ENCODE measurements around the gene CAMKK1. TPM values are rescaled to one million over a fixed set of nuclear protein-coding genes. Genes with fewer than 3 reads are reported as not detected.

Gene CAMKK1
- polyA plus RNA-seq, 1 of the 3 experiments (the other 2 are of a cell fraction) = 6.8 TPM

DNA sequence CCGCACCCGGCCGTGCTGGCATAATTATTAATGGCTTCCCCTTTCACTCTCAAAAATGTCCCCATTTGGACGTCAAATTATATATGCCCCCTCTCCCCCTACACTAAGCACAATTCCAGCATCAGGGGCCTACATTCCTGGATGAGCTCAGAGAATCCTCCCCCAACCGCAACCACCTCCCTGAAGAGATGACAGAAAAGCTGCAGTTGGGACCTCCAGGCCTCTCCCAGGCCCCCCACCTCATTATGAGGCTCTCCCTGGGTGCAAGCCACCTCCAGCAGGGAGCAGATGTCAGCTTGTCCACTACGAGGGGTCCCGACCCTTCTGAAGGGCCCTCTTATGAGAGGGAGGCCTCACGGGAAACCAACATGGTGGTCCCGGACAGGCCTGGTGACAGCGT, 28.3 kb downstream of the CAMKK1 start:
- H3K9me3 ChIP-seq = no peaks in the 10 kb centered on the region
- no peak for DNase-seq
- H3K4me3 ChIP-seq (ENCODE audit: low read depth in 2 of 2, low read length in 1 of 2) = no peak overlapping the region
- no peak overlapping the region for H3K9ac ChIP-seq
- WGBS (ENCODE audit: low lambda C conversion rate) = 84% methylated on average over 5 of the region's 10 CpGs
- no peaks in the 10 kb centered on the region for H3F3A ChIP-seq (replicated peaks; ENCODE audit: insufficient read depth)
- no peaks in the 10 kb centered on the region; a peak in 1 of 4 replicates for H3K4me1 ChIP-seq (ENCODE audit: control insufficient read depth in 1 of 2, insufficient read depth in 2 of 2, low read depth in 1 of 2, low read length in 1 of 2)
- no peaks in the 10 kb centered on the region for H3K79me2 ChIP-seq (ENCODE audit: insufficient read depth)
- H3K9me2 ChIP-seq = no peaks in the 10 kb centered on the region
- CTCF ChIA-PET = interaction anchor here (0.9 to 6.6 kb wide), 8 partner anchors 15 to 217 kb away, joined by 5 to 74 read pairs (median 20); partner anchors contain the start of gene NCBP3
- H3K27me3 ChIP-seq (ENCODE audit: insufficient read depth) = no peaks in the 10 kb centered on the region
- peaks cover 4% of the 10 kb centered on the region in 2 experiments for H3K36me3 ChIP-seq (replicated peaks in 1 of 2; ENCODE audit: control insufficient read depth in 1 of 2, insufficient read depth in 2 of 2, low read length in 1 of 2)
- TF ChIP-seq FOSL2 (IDR thresholded peaks at IDR 0.05; ENCODE audit: borderline replicate concordance, low read depth) = no peak
- no peak for TF ChIP-seq FOXM1 (IDR thresholded peaks at IDR 0.05; ENCODE audit: low read depth)
- no peak for TF ChIP-seq TAF1 (IDR thresholded peaks at IDR 0.05; ENCODE audit: borderline replicate concordance, low read depth, low read length)
- TF ChIP-seq MEF2A (IDR thresholded peaks at IDR 0.05; ENCODE audit: borderline replicate concordance, low read depth) = no peak
- TF ChIP-seq SIN3A (IDR thresholded peaks at IDR 0.05; ENCODE audit: borderline replicate concordance, low read depth, low read length) = no peak
- no peak for TF ChIP-seq JUND (IDR thresholded peaks at IDR 0.05)
- no peak for TF ChIP-seq RAD21 (IDR thresholded peaks at IDR 0.05; ENCODE audit: low read length)
- no peaks in the 10 kb centered on the region for H4K20me1 ChIP-seq (ENCODE audit: insufficient read depth)
- no peak overlapping the region for H3K27ac ChIP-seq (ENCODE audit: low read depth in 2 of 2, low read length in 1 of 2)
- H2AFZ ChIP-seq (ENCODE audit: low read depth) = no peak overlapping the region
- H3K4me2 ChIP-seq = no peak overlapping the region
- POLR2A ChIA-PET = no interaction called here

DNA sequence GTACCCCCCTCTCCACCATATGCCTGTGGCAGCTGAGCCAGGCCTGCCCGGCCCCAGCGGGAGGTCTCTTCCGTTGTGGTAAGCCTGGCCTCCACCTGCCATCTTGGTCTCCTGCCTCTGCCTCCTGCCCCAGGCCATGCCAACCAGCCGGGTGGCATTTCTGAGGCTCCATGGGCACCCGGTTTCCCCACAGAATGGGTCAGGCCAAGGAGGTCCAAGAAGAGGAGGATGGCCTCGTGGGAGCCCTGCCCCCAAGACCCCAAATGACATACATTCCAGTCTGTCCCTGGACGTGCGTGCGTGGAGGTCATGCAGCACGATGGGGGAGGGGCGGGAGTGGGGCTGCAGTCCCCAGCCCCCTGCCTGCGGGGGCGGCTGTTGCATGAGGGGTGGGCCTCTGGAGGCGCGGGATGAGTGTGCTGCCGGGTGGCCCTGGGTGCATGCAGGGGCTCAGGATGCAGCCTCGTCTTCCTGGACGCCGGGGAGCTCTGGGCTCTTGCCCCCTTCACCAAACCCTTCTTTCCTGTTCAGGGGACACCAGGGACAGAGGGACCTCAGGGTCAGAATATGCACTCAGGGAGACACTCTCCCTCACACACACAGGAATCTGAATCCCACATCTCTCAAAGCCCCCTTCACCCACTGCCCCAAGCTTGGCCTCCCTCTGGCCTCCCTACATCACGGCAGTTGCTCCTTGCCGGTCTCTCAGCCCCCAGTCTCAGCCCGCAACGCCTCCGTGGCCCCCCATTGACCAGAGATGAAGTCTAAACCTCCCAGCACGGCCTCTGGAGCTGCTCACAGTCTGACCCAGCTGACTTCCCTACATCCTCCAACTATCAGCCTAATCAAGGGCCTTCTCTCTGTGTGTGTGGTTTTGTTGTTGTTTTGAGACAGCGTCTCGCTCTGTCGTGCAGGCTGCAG, 30.8 kb downstream of the CAMKK1 start:
- Histone ChIP-seq H2AFZ (ENCODE audit: low read depth) (no peak overlapping the region), H3K4me2 (no peak overlapping the region), H3K9ac (no peak overlapping the region), H3K27me3 (ENCODE audit: insufficient read depth) (no peaks in the 10 kb centered on the region), H3K27ac (ENCODE audit: low read depth in 2 of 2, low read length in 1 of 2) (no peak overlapping the region), H3K4me3 (ENCODE audit: low read depth in 2 of 2, low read length in 1 of 2) (no peak overlapping the region), H3K36me3 (replicated peaks in 1 of 2; ENCODE audit: control insufficient read depth in 1 of 2, insufficient read depth in 2 of 2, low read length in 1 of 2) (peaks cover 4% of the 10 kb centered on the region in 2 experiments), H3K79me2 (ENCODE audit: insufficient read depth) (no peaks in the 10 kb centered on the region), H3F3A (replicated peaks; ENCODE audit: insufficient read depth) (no peaks in the 10 kb centered on the region), H3K4me1 (ENCODE audit: control insufficient read depth in 1 of 2, insufficient read depth in 2 of 2, low read depth in 1 of 2, low read length in 1 of 2) (no peaks in the 10 kb centered on the region; a peak in 1 of 4 replicates), H4K20me1 (ENCODE audit: insufficient read depth) (no peaks in the 10 kb centered on the region), H3K9me3 (no peaks in the 10 kb centered on the region), H3K9me2 (no peaks in the 10 kb centered on the region)
- ChIA-PET CTCF (interaction anchor here (0.9 to 6.6 kb wide), 10 partner anchors 10 to 211 kb away, joined by 3 to 74 read pairs (median 6); partner anchors contain the start of gene NCBP3), POLR2A (no interaction called here)
- WGBS (ENCODE audit: low lambda C conversion rate) = 92% methylated on average over 12 of the region's 28 CpGs
- TF ChIP-seq MEF2A (IDR thresholded peaks at IDR 0.05; ENCODE audit: borderline replicate concordance, low read depth) (no peak), POLR2AphosphoS5 (IDR thresholded peaks at IDR 0.05; ENCODE audit: low read depth, low read length) (no peak), SMC3 (IDR thresholded peaks at IDR 0.05; ENCODE audit: low read depth, low read length) (no peak), GABPA (IDR thresholded peaks at IDR 0.05; ENCODE audit: low read depth) (no peak), FOXM1 (IDR thresholded peaks at IDR 0.05; ENCODE audit: low read depth) (no peak), CHD2 (IDR thresholded peaks at IDR 0.05; ENCODE audit: low read length, partially characterized antibody) (no peak), EP300 (IDR thresholded peaks at IDR 0.05; ENCODE audit: borderline replicate concordance in 1 of 2, low read depth in 1 of 2, low read length in 1 of 2) (no peak), TAF1 (IDR thresholded peaks at IDR 0.05; ENCODE audit: borderline replicate concordance, low read depth, low read length) (no peak), MXI1 (IDR thresholded peaks at IDR 0.05; ENCODE audit: low read depth, low read length) (no peak), FOSL2 (IDR thresholded peaks at IDR 0.05; ENCODE audit: borderline replicate concordance, low read depth) (no peak), YY1 (IDR thresholded peaks at IDR 0.05; ENCODE audit: low read depth) (no peak)
- TF ChIP-seq, protein P1, sequence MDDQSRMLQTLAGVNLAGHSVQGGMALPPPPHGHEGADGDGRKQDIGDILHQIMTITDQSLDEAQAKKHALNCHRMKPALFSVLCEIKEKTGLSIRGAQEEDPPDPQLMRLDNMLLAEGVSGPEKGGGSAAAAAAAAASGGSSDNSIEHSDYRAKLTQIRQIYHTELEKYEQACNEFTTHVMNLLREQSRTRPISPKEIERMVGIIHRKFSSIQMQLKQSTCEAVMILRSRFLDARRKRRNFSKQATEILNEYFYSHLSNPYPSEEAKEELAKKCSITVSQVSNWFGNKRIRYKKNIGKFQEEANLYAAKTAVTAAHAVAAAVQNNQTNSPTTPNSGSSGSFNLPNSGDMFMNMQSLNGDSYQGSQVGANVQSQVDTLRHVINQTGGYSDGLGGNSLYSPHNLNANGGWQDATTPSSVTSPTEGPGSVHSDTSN (IDR thresholded peaks at IDR 0.05) = no peak
- DNase-seq = no peak
